NCI-H2029 (cell line): ENCODE measurements around the gene C1QTNF1.

Experiments used
- DNase-seq: peaks from one replicate; lab custom pipeline; 2025; lab: John Stamatoyannopoulos, UW

C1QTNF1 gene

DNA sequence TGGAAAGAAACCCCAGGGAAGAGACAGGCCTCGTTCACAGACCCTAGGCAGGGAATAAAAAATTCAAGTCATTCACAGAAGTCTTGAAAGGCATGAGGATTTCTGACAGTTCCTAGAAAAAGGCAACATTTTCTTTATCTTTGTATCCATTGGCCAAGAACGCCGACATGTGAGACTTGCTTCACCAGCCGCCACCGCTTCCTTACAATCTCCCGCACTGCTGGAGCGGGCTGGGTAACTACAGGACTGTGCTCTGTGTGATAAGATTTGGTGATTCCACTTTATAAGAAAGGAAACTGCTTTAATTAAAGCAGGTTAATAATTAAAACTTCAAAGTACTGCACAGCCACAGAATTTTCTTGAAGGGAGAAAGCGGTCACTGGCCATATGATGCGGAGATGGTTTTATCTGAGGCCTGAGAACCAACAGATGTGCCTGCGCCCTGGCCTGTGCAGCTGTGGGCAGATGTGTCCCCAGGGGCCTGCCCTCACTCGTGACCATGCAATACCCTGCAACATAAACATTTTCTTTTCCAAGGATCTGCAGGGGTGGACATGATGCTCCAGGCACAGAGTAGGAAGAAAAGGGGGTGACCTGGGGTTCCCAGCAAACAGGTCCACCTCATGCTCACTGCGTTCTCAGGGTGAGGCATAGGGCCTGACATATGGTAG, 31.3 kb upstream of the C1QTNF1 start:
- no peak for DNase-seq

DNA sequence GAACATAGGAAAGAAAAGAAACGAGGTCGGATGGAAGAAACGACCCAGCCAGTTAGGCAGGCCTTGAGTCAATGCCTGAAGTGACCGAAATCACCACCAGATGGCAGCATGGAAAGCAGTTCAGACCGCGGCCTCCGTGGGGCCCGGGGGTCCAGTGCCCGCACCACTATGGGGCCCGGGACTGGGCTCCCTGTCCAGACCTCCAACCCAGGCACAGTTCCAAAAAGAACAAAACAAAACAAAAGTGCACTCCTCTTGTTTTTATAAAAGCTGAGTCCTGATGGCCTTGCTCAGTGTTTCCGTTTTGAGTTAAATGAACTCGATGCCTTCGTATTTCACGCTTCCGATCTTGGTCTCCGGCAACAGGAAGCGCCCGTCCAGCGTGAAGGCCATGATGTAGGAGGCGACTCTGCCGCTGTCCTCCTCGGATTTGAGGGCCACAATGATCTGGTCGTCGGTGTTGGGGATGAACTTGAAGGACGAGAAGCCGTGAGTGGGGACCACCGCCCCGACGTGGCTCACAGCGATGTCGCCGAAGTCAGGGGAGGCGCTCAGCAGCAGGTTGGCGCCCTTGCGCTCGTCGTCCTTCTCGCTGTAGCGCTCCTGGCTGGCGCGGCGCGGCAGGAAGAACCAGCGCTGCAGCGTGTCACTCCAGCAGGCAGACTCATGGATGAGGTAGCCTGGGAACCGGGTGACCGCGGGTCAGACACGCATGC, 30.6 kb upstream of the C1QTNF1 start:
- DNase-seq: no peak

DNA sequence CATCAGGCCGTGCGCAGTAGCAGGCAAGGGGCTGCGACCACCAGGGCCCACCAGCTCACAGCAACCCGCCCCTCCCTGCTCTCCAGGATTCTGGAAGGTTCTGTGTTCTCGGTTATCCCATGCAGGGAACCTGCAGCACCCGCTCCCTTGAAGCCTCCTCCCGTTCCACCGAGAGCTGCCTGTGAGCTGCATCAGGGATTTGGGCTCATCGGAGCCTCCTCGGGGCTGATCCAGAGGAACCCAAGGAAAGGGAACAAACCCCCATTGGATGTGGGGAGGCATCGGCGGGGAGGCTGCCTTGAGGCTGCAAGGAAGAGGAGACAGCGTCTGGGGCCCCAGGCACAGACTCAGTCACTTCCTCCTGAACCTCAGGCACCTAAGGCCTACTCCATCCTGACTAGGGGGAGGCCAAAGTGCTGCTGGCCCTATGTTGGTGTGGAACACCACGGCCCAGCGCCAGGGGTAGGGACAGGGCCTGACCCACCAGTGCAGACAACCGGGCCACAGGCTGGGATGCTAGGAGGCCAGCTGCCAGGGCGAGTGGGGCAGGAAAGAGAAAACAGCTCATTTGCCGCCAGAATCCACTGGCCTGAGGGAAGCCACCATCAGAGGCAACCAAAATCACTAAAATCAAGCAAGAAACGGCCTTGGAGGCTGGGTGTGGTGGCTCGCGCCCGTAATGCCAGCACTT, 29.8 kb upstream of the C1QTNF1 start:
- DNase-seq: no peak

DNA sequence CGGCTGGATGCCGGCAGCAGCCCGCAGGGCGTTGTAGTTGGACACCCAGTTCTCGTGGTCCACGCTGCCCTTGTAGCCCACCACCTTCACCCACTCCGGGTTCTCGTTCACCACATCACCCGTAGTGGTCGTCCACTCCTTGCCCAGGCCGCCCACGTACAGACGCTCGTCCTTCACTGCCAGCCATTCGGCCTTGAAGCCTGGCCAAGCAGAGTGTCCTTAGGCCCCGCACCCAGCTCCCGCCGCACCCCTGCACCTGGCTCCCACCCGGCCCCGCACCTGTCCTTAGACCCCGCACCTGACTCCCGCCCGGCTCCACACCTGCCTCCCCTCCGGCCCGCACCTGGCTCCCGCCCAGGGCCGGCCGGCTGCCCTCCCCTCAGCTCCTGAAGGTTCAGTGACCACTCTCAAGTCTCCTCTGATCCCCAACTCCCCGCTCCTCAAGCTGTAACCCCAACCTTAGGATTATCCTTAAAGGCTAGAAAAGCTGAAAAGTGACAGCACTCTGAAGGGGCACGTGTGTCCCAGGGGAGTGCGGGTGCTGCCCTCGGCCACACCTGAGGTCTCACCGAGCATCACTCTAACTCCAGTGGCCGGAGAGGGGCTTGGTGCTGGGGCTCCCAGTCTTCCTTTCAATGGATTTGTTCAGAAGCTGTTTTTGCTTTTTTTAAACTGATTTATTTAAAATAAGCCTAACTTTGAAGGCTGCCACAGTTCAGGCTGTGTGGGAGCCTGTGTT, 28.8 kb upstream of the C1QTNF1 start:
- no peak for DNase-seq

DNA sequence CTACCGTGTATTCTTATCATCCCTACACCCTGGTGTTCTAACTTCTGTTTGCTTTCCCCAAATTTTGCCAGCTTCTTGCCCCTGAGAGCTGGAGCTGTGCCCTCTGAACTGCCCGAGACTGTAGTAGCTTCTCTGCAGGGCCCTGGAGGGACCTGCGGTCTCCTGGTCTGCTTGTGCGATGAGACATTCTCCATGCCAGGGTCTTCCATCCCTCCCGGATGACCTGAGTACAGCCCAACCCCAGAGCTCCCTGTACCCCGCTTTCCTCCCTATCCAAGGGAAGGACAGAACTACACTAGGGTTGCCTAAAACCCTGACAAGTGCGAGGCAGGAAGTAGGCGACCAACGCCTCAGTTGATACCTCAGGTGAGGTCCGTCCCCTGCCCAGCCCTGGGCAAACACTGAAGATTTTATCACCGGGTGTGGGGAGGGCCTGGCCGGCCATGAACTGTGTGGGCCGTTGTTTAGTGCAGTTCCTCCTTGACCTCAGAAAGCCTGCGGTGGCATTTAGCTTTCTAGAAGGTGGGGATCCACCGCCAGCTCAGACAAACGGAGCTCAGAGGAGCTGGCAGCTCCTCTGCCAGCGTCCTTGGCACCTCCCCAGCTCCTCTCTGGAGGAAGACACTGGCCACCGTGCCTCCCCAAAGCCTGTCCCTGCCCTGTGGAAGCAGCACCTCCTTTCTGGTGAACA, 28.1 kb upstream of the C1QTNF1 start:
- DNase-seq: no peak

DNA sequence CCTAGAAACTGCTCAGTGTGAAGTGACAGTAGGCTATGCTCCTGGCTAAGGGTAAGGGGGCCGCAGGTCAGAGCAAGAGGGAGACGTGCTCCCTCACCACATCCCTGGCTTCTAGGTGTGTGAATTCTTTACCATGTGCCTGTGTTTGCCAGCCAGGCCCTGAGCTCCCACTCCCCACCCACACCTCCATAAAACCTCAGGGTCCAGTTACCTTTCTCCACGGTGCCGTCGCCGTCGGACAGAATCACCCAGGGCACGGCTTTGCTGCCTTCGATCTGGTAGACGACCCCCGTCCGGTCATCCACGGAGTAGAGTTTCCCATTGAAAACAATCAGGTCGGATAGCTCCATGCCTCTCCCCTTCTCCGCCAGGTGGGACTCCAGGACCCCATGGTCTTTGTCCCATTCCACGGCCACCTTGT, 27.2 kb upstream of the C1QTNF1 start:
- no peak for DNase-seq

DNA sequence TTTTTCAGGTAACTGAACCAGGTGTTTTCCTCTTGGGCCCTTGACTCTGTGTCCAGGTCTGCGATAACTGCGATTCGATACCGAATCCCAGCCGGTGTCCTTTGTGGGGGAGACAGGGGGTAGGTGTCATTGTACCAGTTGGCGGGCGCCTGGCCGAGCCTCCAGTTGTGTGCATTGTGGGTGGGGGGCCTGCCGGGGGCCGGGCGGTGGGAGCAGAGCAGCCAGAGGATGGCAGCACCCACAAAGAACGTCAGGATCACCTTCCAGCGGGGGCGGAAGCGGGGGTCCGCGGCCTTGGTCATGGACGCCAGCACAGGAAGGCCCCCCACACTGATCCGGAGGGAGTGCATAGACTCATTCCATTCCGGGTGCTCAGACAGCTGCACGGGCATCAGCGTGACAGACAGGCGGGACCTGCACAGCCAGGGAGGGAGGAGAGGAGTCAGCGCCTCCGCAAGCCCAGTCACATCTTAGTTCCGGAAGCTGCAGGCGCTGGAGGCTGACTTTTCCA, 26.7 kb upstream of the C1QTNF1 start:
- DNase-seq: no peak

DNA sequence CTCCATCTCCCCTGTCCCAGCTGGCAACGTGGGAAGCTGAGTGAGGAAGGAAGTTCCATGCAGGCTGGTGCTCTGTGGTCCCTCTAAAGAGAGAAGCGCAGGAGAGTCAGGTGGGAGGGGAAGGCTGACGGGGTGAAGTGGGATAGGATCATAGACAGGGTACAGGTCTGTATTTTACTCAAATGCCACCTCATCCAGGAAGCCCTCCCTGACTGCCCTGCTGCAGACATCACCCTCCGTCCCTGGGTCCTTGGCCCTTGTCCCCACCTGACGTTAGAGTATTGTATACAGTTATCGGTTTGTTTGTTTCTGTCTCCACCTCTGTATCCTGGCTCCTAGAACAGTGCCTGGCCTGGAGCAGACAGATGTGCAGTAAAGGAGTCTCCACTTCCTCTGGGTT, 26.1 kb upstream of the C1QTNF1 start:
- DNase-seq: no peak

DNA sequence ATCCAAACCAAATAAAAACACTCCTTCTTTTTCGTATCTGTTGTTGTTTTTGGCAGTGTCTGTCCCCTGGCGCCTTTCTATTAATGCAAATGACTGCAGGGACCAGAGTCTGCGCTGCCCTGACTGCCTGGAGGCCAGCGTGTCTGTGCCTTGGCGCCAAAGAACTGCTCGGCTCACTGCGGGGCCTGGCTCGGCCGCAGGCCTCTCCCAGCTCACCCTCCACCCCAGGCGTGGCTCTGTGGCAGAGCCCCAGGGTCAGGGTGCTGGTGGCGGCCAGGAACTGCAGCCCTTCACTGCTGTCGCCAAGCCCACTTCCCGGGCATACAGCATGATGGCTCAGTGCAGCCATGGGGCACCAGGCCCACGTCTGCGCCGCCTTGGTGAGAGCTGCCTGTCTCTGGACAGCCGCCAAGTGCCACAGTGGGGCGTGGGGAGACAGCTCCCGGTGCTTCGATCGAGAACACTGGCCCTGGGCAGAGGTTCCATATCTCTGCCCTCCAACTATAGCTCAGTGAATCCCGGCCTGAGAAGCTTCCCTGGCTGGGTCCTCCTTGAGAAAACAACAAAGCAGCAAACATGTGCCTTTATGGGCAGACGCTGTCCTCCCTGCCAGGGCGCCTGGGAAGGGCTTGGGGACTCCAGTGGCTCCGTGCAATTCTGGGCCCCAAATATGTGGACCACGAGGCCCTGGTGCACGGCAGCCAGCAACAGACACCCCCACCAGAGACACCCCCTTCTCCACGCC, 25.5 kb upstream of the C1QTNF1 start:
- peak; percentile 75 for DNase-seq

DNA sequence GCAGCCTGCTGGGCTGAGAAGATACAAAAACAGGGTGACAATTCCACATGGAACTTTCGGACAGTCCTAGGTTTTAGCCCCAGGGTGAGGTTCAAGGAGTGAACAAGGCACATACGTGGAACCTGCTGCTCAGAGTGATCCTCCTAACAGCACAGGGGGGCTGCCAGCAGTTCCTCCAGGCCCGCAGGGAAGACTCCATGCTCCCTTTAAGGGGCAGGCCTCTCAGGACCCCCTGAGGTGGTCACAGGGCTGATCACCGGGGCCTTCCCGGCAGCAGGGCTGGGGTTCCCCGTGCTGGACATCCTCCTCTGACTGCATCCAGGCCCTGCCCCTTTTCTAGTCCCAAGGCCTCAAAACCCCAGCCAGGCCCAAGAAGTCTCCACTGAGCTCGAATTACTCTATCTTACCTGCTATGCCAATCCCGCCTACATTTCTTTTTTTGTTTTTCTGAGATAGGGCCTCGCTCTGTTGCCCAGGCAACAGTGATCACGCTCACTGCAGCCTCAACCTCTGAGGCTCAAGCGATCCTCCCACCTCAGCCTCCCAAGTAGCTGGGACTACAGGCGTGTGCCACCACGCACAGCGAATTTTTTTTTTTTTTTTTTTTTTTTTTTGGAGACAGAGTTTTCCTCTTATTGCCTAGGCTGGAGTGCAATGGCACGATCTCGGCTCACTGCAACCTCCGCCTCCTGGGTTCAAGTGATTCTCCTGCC, 24.8 kb upstream of the C1QTNF1 start:
- DNase-seq: no peak

DNA sequence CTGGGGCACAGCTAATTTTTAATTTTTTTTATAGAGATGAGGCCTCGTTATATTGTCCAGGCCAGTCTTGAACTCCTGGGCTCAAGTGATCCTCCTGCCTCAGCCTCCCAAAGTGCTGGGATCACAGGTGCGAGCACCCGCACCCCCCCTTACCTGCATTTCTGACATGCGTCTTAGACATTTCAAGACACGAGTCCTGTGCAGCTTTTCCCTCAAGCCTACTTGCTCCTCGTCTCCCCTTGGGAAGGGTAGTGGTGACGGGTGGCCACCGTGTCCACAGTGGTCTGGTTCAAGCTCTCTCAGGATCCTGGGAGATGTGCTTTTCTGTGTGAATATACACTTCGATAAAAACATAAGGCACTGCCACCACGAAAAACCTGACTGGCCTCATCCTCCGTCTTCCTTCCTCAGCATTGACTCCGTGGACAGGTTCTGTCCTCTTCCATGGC, 24.0 kb upstream of the C1QTNF1 start:
- DNase-seq: no peak

DNA sequence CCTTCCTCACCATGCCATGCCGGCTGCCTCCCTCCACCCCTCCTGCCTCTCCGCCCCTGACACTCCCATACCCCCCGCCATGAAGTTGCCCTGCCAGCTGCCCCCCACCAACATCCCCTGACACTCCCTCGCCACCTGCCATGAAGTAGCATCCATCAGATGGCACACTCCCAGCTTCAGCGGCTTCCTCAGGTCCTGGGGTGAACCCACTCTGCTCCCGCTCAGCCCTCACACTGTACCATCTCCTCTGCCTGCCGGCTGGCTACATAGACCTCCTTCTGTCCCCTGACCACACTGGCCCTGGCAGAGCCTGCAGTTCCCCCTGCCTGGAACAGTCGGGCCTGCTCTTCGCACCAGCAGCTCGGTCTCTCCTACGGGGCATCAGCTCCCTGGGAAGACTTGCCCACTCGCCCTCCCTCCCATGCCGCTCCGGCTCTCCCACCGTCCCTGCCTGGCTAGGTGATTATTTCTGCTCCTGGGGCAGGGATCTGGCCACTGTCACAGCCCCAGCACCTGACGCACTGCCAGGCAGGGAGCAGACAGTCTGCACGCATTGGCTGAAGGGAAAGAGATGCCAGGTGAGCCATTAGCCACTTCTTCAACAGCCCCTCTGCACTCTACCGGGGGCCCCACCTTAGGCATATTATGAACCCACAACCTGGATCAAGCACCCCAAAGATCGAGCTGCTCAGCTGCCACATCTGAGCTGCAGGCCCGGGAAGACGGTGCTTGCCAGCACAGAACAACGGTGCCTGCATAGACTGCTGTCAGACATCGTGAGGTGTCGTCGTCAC, 23.4 kb upstream of the C1QTNF1 start:
- no peak for DNase-seq

DNA sequence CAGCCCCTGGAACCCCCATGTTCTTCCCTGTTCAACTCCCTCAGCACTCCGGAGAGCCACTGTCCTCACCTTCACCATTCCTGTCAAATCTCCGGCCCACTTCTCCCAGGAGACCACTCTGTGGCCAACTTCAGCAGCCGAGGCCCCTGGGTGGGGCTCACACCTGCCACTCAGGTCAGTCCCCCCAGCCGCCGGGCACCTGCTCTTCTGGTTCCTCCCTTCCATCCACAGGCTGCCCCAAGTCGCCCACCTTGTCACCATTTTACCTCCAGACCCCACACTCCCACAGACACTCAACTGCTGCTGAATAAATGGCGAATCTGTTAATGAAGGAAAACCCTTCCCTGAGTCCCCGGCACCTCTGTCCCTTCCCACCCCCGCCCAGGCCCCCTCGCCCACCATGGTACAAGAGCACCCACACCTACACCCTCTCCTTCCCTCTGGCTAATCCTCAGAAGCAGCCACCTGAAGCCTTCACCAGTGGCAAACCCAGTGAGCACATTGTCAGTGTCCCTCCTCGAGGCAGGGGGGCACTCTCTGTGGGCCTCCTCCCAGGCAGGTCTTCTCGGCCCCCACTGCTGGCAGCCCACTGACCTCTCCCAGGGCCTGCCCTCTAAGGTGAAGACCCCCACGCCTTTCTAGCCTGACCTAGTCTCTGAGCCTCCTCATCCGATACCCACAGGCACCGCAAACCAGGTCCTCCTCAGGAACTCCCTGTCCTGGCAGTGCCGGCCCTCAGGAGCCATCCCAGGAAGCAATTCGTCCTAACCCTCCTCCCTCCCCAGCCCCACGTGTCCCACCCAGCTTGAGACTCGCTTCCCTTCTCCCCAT, 22.6 kb upstream of the C1QTNF1 start:
- no peak for DNase-seq

DNA sequence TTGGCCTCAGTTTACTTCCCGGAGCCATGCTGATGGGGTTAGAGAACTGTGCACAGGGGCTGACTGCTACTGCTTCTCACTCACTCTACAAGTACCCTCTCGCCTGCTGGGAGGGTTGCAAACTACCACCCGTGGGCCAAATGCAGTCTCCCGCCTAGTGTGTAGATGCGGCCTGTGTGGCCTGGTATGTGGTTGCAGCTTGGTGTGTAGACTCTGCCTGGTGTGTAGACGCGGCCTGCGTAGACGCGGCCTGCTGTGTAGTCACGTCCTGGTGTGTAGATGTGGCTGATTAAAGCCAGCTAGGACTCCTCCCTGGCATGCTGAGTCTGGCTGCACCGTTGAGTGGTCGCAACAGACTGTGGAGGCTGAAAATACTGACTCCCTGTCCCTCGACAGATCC, 21.7 kb upstream of the C1QTNF1 start:
- DNase-seq: no peak

DNA sequence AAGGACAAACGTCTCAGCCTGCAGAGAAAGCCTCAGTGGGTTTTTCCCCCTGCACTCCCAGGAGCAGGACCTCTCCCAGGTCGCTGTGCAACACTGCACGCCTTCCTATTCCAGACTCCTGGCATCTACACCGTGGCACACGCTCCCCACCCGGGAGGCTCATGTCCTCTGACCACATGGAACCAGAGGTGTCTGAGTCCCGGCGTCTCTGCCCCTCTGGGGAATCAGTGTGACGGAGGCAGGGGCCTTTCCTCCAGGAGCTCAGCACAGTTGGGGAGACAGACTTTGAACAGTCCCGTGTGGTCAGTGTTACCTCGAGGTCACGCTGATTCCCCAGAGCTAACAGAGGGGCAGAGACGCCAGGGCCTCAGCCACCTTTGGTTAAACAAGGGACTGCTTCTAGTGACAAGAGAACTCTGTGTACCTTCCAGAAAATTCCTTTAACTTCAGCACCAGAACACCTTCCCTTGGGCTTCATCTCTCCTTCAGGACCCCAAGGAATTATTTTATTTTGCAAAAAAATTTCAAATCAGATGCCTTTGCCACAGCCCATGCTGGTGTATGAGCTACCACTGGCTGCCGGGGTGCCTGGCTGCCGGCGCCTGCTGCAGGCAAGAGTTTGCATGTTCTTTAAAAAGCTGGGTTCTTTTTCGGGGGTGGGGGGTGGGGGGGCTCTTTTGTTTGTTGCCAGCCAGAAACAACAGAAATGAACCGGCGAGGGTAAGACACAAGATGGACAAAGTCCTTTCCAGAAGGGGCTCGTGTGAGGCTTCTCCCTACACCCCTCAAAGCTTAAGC, 21.0 kb upstream of the C1QTNF1 start:
- DNase-seq: no peak

DNA sequence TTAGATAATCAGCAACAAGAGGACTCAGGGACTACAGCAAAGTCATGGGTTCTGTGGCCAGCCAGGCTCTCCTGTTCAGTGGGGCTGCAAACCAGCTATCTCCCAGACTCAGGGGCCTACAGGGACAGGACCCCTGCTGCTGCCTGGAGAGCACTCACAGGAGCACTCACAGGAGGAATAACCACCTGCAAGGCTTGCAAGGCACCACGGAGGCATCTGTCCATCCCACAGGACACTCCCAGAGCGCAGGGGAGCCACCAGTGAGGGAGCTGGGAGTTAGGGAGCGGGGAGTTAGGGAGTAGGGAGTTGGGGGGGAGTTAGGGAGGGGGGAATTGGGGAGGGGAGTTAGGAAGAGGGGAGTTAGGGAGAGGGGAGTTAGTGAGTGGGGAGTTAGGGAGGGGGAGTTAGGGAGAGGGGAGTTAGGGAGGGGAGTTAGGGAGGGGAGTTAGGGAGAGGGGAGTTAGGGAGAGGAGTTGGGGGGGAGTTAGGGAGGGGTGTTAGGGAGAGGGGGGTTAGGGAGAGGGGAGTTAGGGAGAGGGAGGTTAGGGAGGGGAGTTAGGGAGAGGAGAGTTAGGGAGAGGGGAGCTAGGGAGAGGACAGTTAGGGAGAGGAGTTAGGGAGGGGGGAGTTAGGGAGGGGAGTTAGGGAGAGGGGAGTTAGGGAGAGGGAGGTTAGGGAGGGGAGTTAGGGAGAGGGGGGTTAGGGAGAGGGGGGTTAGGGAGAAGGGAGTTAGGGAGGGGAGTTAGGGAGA, 20.1 kb upstream of the C1QTNF1 start:
- no peak for DNase-seq
